ENCODE results near the gene CLTB.

GRCh38 chr5:176447591-176447977, 31.2 kb upstream of the CLTB start:
- no peak for TF ChIP-seq GATA3 (IDR thresholded peaks at IDR 0.05; ENCODE audit: low read depth, low read length)
- no peak for TF ChIP-seq GATA2 (IDR thresholded peaks at IDR 0.05; ENCODE audit: low read depth, low read length)
